K562 (cell line): Measurements from ENCODE around the gene ZNF81. TPM values are rescaled to one million over a fixed set of nuclear protein-coding genes. Genes with fewer than 3 reads are reported as not detected.

ENCODE experiments used
- ATAC-seq: fragments of 200-7000 bp; cut with Tn5 transposase; 3 replicates; pipeline ENCODE4 v1.9.1; 2020; ENCODE audit warnings: moderate library complexity
- BruUV-seq: library from RNA; stranded (reverse); fragments of 400-500 nt; replicated peaks from 2 replicates; lab custom pipeline; 2021; lab: Mats Ljungman, UMichigan
- CTCF ChIA-PET: fragments of 300-600 bp; formaldehyde crosslinking; extraction: SDS; loops from one replicate; lab custom pipeline; 2021; ENCODE audit warnings: low intra/inter-chr PET ratio; lab: Yijun Ruan, JAX
- POLR2A ChIA-PET: fragments of 300-600, 350-650 bp; sonication (Branson Sonifier 250); formaldehyde crosslinking; extraction: SDS; loops from one replicate; lab custom pipeline; 2021; ENCODE audit warnings: antibody characterized with exemption, inconsistent platforms; lab: Yijun Ruan, JAX
- DNase-seq, 4 experiments: peaks; one replicate each; pipeline versions ENCODE4 v3.0.0 to v3.0.0-alpha.2; 2011 to 2018; ENCODE audit warnings: low spot score in 3 of 4, mixed read lengths in 3 of 4; ENCODE audit errors: extremely low read depth in 1 of 4
- FAIRE-seq: peaks from 2 replicates; lab custom pipeline; 2011; peaks lifted over from hg19 to GRCh38; lab: Jason Lieb, UNC
- H2AFZ ChIP-seq: 2 replicates; pipeline ENCODE4 v1.6.0; 2011; ENCODE audit warnings: low read depth, low read length, control low read depth, inconsistent platforms
- H3K27ac ChIP-seq: fragments of 200-600 bp; 3 replicates; pipeline ENCODE4 v1.8.0; 2011; ENCODE audit warnings: low read depth, mild to moderate bottlenecking, control low read depth, inconsistent platforms, low read length, moderate library complexity, mixed read lengths; ENCODE audit errors: extremely low read depth
- H3K27me3 ChIP-seq, 2 experiments: fragments of 300-600 bp in 1 of 2; 2 replicates in 1 of 2; 3 replicates in 1 of 2; pipeline versions ENCODE4 v1.6.0 to v1.8.0; 2011; ENCODE audit warnings: inconsistent platforms in 2 of 2, low read length in 2 of 2, mild to moderate bottlenecking in 1 of 2, mixed read lengths in 1 of 2, moderate library complexity in 1 of 2; ENCODE audit not compliant: control insufficient read depth in 2 of 2, insufficient read depth in 2 of 2
- H3K36me3 ChIP-seq: fragments of 300-600 bp; 3 replicates; pipeline ENCODE4 v1.8.0; 2011; ENCODE audit warnings: mild to moderate bottlenecking, low read length, inconsistent platforms; ENCODE audit not compliant: control insufficient read depth, insufficient read depth
- H3K4me1 ChIP-seq, 2 experiments: fragments of 200-600 bp in 1 of 2; replicated peaks in 1 of 2; 2 replicates in 1 of 2; 3 replicates in 1 of 2; pipeline versions ENCODE4 v1.5.1 to v1.8.0; 2011; ENCODE audit warnings: inconsistent platforms in 2 of 2, low read length in 2 of 2, mild to moderate bottlenecking in 1 of 2, mixed read lengths in 1 of 2, moderate library complexity in 1 of 2; ENCODE audit not compliant: control insufficient read depth in 2 of 2, insufficient read depth in 2 of 2
- H3K4me2 ChIP-seq: 2 replicates; pipeline ENCODE4 v1.6.1; 2011; ENCODE audit warnings: low read length, control low read depth, inconsistent platforms, mixed read lengths; ENCODE audit not compliant: insufficient read depth
- H3K4me3 ChIP-seq: fragments of 200-600 bp; sonication (generic), shearing (Covaris generic); 2 replicates; pipeline ENCODE4 v1.5.1; 2016; ENCODE audit warnings: control low read depth, inconsistent platforms
- H3K79me2 ChIP-seq: fragments of 200-600 bp; 3 replicates; pipeline ENCODE4 v1.8.0; 2011; ENCODE audit warnings: low read length, inconsistent platforms; ENCODE audit not compliant: control insufficient read depth, insufficient read depth
- H3K9ac ChIP-seq, 2 experiments: 2 replicates each; pipeline versions ENCODE4 v1.6.0 to v1.6.1; 2011; ENCODE audit warnings: low read depth in 2 of 2, low read length in 2 of 2, control low read depth in 1 of 2, inconsistent platforms in 1 of 2, mild to moderate bottlenecking in 1 of 2, mixed read lengths in 1 of 2; ENCODE audit not compliant: insufficient read depth in 1 of 2
- H3K9me1 ChIP-seq: one replicate; pipeline ENCODE4 v1.6.0; 2011; ENCODE audit warnings: inconsistent platforms, mild to moderate bottlenecking, low read length, moderate library complexity; ENCODE audit not compliant: control insufficient read depth, insufficient read depth
- H3K9me3 ChIP-seq: replicated peaks from 2 replicates; pipeline ENCODE4 v1.5.1; 2011; ENCODE audit warnings: low read depth, low read length, inconsistent platforms; ENCODE audit not compliant: control insufficient read depth, insufficient read depth
- H4K20me1 ChIP-seq: replicated peaks from 2 replicates; pipeline ENCODE4 v1.6.1; 2011; ENCODE audit warnings: low read length, inconsistent platforms, mixed read lengths; ENCODE audit not compliant: control insufficient read depth, insufficient read depth
- KDM1A ChIP-seq, 2 experiments: fragments of 450-650 bp; IDR thresholded peaks; 2 replicates each; pipeline ENCODE4 v1.6.1; 2016; ENCODE audit warnings: mild to moderate bottlenecking in 2 of 2
- MEF2D ChIP-seq: conservative IDR thresholded peaks from 2 replicates; pipeline ENCODE4 v1.6.1; 2016; ENCODE audit warnings: low read depth, missing genetic modification characterization, missing compliant biosample characterization
- MTA2 ChIP-seq: fragments of 450-650 bp; IDR thresholded peaks from 2 replicates; pipeline ENCODE4 v1.6.1; 2016; ENCODE audit warnings: low read depth
- MXI1 ChIP-seq: IDR thresholded peaks from 2 replicates; pipeline ENCODE4 v1.6.1; 2011; ENCODE audit warnings: low read depth, mild to moderate bottlenecking, improper control_type of control experiment, low read length
- NCOA2 ChIP-seq, 2 experiments: fragments of 450-650 bp; IDR thresholded peaks; 2 replicates each; pipeline ENCODE4 v1.6.1; 2018; ENCODE audit warnings: mild to moderate bottlenecking in 2 of 2, moderate library complexity in 1 of 2; ENCODE audit not compliant: partially characterized antibody in 2 of 2
- NCOR1 ChIP-seq: fragments of 450-650 bp; IDR thresholded peaks from 2 replicates; pipeline ENCODE4 v1.6.1; 2016; ENCODE audit warnings: mild to moderate bottlenecking, moderate library complexity
- TARDBP ChIP-seq: fragments of 450-650 bp; IDR thresholded peaks from 2 replicates; pipeline ENCODE4 v1.6.1; 2016
- WGBS: fragments of 100-300 bp; shearing (Covaris generic); methylation state at CpG from one replicate; pipeline ENCODE4 v1.1.6; 2016; ENCODE audit warnings: low coverage, mixed read lengths; ENCODE audit not compliant: insufficient coverage; ENCODE audit errors: missing lambda C conversion rate; 5-methylcytosine and 5-hydroxymethylcytosine counted together
- in situ Hi-C: fragments of 300-500 bp; cut with MboI; formaldehyde crosslinking; loops from 4 replicates; pipeline ENCODE4 v1.15.0; 2018; ENCODE audit warnings: inconsistent platforms, mixed read lengths
- intact Hi-C: fragments of 100-400 bp; cut with micrococcal nuclease; formaldehyde crosslinking; loops from 2 replicates; pipeline ENCODE4 v1.14.2; 2022
- polyA plus RNA-seq, 8 experiments: library from polyadenylated mRNA; depleted of rRNA in 4 of 8; stranded (reverse) in 5 of 8; unstranded in 3 of 8; fragments of >200 nt; fragmentation: Nextera tagmentation in 2 of 8; fragmentation: Illumina TruSeq in 1 of 8; extraction: Ambion mirVana in 2 of 8; extraction: Trizol in 1 of 8; gene quantifications; 2 replicates each; pipeline versions ENCODE4 v1.2.1 to v1.2.3, GENCODE V29; 2011 to 2014; ENCODE audit warnings: inconsistent platforms in 1 of 8, missing spikeins in 1 of 8
- total RNA-seq, 7 experiments: library from RNA; depleted of rRNA in 6 of 7; stranded (reverse); fragments of >200 nt in 6 of 7; fragmentation: Illumina TruSeq in 2 of 7; extraction: Trizol in 2 of 7; gene quantifications; 2 replicates each; pipeline versions ENCODE4 v1.2.1 to v1.2.3, GENCODE V29; 2011 to 2021; ENCODE audit warnings: low replicate concordance in 1 of 7

The ZNF81 gene
- total and polyA plus RNA-seq, 9 of the 15 experiments (the other 6 are each of a cell fraction or from before 2014, with no cell fraction given): 2.4 to 9.6 (median 4.9) TPM

DNA sequence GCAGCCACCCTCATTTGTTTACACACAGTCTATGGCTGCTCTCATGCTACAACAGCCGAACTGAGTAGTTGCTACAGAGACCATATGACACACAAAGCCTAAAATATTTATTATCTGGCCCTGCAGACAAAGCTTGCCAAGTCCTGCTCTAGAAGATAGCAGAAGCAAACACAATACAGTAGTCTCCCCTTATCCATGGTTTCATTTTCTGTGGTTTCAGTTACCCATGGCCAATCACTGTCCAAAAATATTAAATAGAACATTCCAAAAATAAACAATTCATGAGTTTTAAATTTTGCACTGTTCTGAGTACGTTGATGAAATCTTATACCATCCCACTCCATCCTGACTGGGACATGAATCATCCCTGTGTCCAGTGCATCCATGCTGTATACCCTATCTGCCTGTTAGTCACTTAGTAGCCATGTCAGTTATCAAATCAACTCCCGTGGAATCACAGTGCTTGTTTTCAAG lies 40.2 kb upstream of the ZNF81 start (continued):
- TF ChIP-seq MXI1 (peak; percentile 31; the same call in 1 of the 2 replicates), MEF2D (tag) (peak; percentile 62; the same call in 1 of the 2 replicates), NCOR1 (peak; percentile 80), KDM1A (IDR thresholded peaks at IDR 0.05) (peak; percentile 66 to 77), MTA2 (peak; percentile 79), NCOA2 (IDR thresholded peaks at IDR 0.05; ENCODE audit: partially characterized antibody in 2 of 2) (no peak)
- TF ChIP-seq, all 486 proteins: peak for 39

DNA sequence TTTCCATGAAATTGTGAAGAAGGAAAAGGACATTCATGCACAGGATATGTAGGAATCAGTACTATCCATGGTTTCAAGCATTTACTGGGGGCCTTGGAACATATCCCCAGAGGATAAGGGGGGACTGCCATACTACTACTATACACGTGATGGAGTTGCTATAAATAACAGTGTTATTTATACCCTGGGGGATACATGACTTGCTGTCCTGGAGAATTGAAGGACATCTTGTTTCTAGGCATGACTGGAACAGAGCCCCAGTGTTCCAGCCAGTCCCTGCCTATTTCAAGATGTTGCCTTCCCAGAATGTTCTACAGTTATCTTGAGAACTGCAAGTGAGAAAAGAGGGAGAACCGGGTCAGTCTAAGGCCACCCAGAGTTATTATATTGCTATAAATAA lies 39.6 kb upstream of the ZNF81 start:
- H3K4me1 ChIP-seq: peaks cover 0 to 6% of the 10 kb centered on the region in 2 experiments; a peak in 2 of 5 replicates
- H3K4me2 ChIP-seq: no peak overlapping the region
- no peaks in the 10 kb centered on the region for H4K20me1 ChIP-seq
- ATAC-seq (no peak), DNase-seq (no peak), FAIRE-seq (no peak)
- H3K9ac ChIP-seq: no peak overlapping the region
- H3K9me3 ChIP-seq: no peaks in the 10 kb centered on the region
- TF ChIP-seq TARDBP: no peak
- H3K27me3 ChIP-seq: no peaks in the 10 kb centered on the region
- intact Hi-C loops (loop anchor here (5.0 kb wide), 1 partner anchor 120 kb away; no protein-coding TSS in a partner anchor), in situ Hi-C loops (no loop called here)
- H3K9me1 ChIP-seq: no peaks in the 10 kb centered on the region
- H3K4me3 ChIP-seq: no peak overlapping the region
- no peak overlapping the region for H2AFZ ChIP-seq
- CTCF ChIA-PET: no interaction called here
- H3K79me2 ChIP-seq: no peaks in the 10 kb centered on the region
- no peak overlapping the region for H3K27ac ChIP-seq
- POLR2A ChIA-PET: no interaction called here
- no TSS peak for BruUV-seq
- no peaks in the 10 kb centered on the region for H3K36me3 ChIP-seq
- 7% methylated on average over 2 of the region's 2 CpGs for WGBS
